Fibroblast of pulmonary artery (primary cell): ENCODE measurements around the gene MFSD2B.

Experiments used
- DNase-seq: peaks from one replicate; pipeline ENCODE4 v3.0.0-alpha.2; 2010; ENCODE audit warnings: low read depth
- H3K4me3 ChIP-seq: replicated peaks from 2 replicates; pipeline ENCODE4 v1.5.1; 2011; ENCODE audit warnings: low read depth, mild to moderate bottlenecking, control low read depth, low read length, moderate library complexity
- TF ChIP-seq, protein P1 (sequence below): IDR thresholded peaks from 2 replicates; pipeline ENCODE4 v1.5.1; 2011; ENCODE audit warnings: mild to moderate bottlenecking, control low read depth, low read length, inconsistent platforms; ENCODE audit errors: missing control alignments

The MFSD2B gene, protein sequence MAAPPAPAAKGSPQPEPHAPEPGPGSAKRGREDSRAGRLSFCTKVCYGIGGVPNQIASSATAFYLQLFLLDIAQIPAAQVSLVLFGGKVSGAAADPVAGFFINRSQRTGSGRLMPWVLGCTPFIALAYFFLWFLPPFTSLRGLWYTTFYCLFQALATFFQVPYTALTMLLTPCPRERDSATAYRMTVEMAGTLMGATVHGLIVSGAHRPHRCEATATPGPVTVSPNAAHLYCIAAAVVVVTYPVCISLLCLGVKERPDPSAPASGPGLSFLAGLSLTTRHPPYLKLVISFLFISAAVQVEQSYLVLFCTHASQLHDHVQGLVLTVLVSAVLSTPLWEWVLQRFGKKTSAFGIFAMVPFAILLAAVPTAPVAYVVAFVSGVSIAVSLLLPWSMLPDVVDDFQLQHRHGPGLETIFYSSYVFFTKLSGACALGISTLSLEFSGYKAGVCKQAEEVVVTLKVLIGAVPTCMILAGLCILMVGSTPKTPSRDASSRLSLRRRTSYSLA

DNA sequence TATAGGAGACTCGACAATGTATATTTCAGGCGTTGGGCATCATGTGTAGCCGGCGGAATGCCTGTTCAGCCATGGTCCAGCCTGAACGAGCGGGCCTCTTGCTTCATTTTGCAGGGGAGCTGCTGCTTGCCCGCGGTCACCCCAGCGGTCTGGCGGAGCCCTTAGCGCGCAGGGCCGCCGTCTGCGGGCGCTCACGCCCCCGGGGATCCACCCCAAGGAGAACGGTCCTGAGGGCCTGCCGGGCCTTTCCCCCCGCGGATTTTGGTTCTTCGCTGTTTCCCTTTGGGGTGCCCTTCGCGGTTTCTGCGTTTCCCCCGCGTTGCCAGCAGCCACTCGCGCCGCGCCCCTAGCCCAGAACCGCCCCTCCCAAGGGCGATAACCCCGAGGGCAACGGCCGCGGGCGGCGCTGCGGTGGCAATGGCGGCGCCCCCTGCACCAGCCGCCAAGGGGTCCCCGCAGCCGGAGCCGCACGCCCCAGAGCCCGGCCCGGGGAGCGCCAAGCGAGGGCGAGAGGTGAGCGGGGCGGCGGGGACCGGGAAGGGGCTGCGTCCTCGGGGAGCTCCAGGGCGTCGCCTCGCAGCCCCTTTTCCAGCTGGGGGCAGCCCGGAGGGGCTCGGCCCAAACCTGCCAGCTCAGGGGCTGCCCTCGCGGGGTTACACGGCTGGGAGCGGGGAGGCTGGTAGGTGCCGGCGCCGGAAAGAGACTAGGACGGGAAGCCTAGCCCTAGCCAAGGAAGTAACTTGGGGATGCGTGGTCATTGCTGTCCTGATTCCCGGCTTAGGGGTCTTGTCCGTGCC is at the start of gene MFSD2B:
TSS of gene MFSD2B (plus strand) at position 406 of the 797 bp plus-strand sequence. CDS start at position 418, 12 bp downstream.
- peak within 1 kb of the TSS; percentile 50 for H3K4me3 ChIP-seq
- TF ChIP-seq, protein P1, sequence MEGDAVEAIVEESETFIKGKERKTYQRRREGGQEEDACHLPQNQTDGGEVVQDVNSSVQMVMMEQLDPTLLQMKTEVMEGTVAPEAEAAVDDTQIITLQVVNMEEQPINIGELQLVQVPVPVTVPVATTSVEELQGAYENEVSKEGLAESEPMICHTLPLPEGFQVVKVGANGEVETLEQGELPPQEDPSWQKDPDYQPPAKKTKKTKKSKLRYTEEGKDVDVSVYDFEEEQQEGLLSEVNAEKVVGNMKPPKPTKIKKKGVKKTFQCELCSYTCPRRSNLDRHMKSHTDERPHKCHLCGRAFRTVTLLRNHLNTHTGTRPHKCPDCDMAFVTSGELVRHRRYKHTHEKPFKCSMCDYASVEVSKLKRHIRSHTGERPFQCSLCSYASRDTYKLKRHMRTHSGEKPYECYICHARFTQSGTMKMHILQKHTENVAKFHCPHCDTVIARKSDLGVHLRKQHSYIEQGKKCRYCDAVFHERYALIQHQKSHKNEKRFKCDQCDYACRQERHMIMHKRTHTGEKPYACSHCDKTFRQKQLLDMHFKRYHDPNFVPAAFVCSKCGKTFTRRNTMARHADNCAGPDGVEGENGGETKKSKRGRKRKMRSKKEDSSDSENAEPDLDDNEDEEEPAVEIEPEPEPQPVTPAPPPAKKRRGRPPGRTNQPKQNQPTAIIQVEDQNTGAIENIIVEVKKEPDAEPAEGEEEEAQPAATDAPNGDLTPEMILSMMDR: no peak
- DNase-seq: no peak

DNA sequence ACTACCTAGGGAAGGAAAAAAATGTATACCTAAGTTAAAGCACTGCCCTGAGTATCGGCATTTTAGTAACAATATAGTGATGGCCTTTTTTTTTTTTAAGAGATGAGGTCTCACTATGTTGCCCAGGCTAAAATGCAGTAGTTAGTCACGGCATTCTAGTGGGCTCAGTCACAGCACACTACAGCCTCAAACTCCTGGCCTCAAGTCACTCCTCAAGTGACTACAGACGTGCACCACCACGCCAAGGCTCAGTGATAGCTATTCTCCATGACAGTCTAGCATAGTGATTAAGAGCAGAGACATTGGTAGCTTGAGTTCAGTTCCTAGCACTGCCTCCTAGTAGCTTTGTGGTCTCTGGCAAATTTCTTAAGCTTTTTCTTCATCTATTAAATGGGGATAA is 42.0 kb upstream of the MFSD2B start:
- DNase-seq: no peak
- H3K4me3 ChIP-seq: no peak overlapping the region
- TF ChIP-seq, protein P1: no peak

DNA sequence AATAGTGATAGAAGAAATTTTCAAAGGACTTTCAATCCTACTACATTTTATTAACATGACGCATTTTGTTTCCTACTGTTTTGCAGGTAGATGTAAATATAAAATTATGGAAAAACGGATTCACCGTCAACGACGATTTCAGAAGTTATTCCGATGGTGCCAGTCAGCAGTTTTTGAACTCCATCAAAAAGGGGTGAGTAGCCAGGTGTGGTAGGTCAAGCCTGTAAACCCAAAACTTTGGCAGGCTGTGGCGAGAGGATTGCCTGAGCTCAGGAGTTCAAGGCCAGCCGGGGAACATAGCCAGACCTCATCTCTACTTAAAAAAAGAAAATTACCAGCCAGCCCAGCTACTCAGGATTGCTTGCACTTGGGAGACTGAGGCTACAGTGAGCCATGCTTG is 33.0 kb upstream of the MFSD2B start:
- DNase-seq: no peak
- TF ChIP-seq, protein P1: no peak
- no peak overlapping the region for H3K4me3 ChIP-seq

DNA sequence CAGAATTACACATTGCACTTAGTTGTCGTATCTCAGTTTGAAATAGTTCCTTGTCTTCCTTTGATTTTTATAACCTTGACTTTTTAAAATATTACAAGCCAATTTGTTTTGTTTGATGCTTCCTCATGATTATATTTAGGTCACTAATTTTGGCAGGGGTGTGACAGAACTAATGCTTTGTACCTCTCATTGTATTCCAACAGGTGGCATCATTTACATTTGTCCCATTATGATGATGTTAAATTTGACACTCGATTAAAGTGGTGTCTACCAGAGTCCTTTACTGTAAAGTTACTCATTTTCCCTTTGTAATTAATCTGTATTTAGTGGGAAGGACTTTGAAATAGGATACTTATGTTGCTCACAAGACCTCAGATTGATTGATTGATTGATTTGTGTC is 21.5 kb upstream of the MFSD2B start:
- TF ChIP-seq, protein P1: peak; percentile 28
- DNase-seq: peak; percentile 35
- no peak overlapping the region for H3K4me3 ChIP-seq

DNA sequence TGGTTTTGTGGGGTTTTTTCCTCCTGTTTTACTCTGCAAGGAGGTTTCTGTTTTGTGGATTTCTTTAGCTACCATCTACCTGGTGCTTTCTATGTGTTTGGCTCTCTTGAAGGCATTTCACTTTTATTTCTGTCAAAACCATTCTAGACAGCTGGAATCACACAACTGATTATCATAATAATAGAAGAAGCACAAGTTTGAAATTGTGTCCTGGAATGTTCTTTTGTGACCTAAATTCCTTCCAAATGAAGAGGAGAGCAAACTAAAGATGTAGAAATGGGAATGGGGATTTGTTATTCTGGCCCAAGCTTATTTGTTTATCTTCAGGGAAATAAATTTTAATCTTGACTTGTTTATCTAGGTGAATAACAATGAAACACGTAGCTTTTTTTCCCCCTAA is 17.0 kb upstream of the MFSD2B start:
- TF ChIP-seq, protein P1: no peak
- no peak for DNase-seq
- no peak overlapping the region for H3K4me3 ChIP-seq

DNA sequence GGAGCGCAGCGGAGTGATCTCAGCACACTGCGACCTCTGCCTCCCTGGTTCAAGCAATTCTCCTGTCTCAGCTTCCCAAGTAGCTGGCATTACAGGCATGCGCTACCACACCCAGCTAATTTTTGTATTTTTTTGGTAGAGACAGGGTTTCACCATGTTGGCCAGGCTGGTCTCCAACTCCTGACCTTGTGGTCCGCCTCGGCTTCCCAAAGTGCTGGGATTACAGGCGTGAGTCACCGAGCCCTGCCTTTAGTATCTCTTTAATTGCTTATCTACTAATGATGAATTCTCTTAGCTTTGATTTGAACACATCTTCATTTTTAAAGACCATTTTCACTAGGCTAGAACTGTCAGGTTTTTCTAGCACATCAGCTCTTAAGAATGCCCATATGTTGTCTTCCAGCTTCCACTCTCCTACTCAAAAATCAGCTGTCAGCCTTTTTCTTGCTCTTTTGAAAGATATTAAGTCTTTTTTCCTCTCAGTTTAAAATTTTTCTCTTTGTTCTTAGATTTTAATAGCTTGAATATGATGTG is 16.1 kb upstream of the MFSD2B start:
- H3K4me3 ChIP-seq: no peak overlapping the region
- no peak for DNase-seq
- TF ChIP-seq, protein P1: no peak
